Measurements from ENCODE around the gene DAPL1. TPM values are rescaled to one million over a fixed set of nuclear protein-coding genes. Genes with fewer than 3 reads are reported as not detected.

DAPL1 gene
- total RNA-seq, 1 experiment from 2014 or later = not detected

DNA sequence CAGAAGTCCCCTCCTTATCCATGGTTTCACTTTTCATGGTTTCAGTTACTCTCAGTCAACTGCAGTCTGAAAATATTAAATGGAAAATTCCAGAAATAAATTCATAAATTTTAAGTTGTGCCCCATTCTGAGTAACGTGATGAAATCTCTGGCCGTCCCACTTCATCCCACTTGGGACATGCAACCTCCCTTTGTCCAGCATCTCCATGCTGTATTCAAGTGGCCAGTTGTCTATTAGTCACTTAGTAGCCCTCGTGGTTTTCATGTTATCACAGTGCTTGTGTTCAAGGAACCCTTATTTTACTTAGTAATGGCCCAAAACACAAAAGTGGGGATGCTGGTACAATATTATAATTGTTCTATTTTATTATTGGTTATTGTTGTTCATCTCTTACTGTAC lies 18.0 kb upstream of the DAPL1 start:
- no peaks in the 10 kb centered on the region for H3K9me3 ChIP-seq (ENCODE audit: control insufficient read depth, insufficient read depth, low read depth, low read length)
- no peak for DNase-seq (ENCODE audit: low read depth, low spot score)
- no peak overlapping the region for H3K4me3 ChIP-seq (ENCODE audit: low read depth in 2 of 2, low read length in 2 of 2)
- intact Hi-C loops (cut with micrococcal nuclease; ENCODE audit: unreplicated experiment) (no loop called here), in situ Hi-C loops (cut with HindIII; ENCODE audit: low pct_unique_long_range_greater_than_20kb, low sequenced_read_pairs) (no loop called here)
- no peak overlapping the region for H3K27ac ChIP-seq (ENCODE audit: low read length)
- ChIA-PET POLR2A (no interaction called here), CTCF (no interaction called here)
- peaks cover 4% of the 10 kb centered on the region; the same call in 1 of the 2 replicates for H3K27me3 ChIP-seq (ENCODE audit: control insufficient read depth, insufficient read depth, low read length)
- TF ChIP-seq POLR2AphosphoS5 (IDR thresholded peaks at IDR 0.05; ENCODE audit: low read depth, low read length) (no peak), TCF7L2 (IDR thresholded peaks at IDR 0.05; ENCODE audit: low read depth, low read length) (no peak), SIN3A (IDR thresholded peaks at IDR 0.05; ENCODE audit: borderline replicate concordance, insufficient read depth, low read depth, low read length) (no peak)
- TF ChIP-seq, protein P1, sequence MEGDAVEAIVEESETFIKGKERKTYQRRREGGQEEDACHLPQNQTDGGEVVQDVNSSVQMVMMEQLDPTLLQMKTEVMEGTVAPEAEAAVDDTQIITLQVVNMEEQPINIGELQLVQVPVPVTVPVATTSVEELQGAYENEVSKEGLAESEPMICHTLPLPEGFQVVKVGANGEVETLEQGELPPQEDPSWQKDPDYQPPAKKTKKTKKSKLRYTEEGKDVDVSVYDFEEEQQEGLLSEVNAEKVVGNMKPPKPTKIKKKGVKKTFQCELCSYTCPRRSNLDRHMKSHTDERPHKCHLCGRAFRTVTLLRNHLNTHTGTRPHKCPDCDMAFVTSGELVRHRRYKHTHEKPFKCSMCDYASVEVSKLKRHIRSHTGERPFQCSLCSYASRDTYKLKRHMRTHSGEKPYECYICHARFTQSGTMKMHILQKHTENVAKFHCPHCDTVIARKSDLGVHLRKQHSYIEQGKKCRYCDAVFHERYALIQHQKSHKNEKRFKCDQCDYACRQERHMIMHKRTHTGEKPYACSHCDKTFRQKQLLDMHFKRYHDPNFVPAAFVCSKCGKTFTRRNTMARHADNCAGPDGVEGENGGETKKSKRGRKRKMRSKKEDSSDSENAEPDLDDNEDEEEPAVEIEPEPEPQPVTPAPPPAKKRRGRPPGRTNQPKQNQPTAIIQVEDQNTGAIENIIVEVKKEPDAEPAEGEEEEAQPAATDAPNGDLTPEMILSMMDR (IDR thresholded peaks at IDR 0.05) = no peak
- BruUV-seq (replicated peaks) = no TSS peak
- H3K36me3 ChIP-seq (ENCODE audit: control insufficient read depth, insufficient read depth, low read length) = no peaks in the 10 kb centered on the region
- no peak for ATAC-seq
- no peaks in the 10 kb centered on the region for H3K4me1 ChIP-seq (ENCODE audit: control insufficient read depth, insufficient read depth, low read length)

GRCh38 chr2:158778243-158778642 lies 16.9 kb upstream of the DAPL1 start:
- no peaks in the 10 kb centered on the region for H3K36me3 ChIP-seq (ENCODE audit: control insufficient read depth, insufficient read depth, low read length)
- in situ Hi-C loops (cut with HindIII; ENCODE audit: low pct_unique_long_range_greater_than_20kb, low sequenced_read_pairs) (no loop called here), intact Hi-C loops (cut with micrococcal nuclease; ENCODE audit: unreplicated experiment) (no loop called here)
- ATAC-seq = no peak
- ChIA-PET CTCF (interaction anchor here (0.7 kb wide), 1 partner anchor 17 kb away, joined by 3 read pairs; no protein-coding TSS in a partner anchor), POLR2A (no interaction called here)
- H3K4me1 ChIP-seq (ENCODE audit: control insufficient read depth, insufficient read depth, low read length) = no peaks in the 10 kb centered on the region
- H3K4me3 ChIP-seq (ENCODE audit: low read depth in 2 of 2, low read length in 2 of 2) = no peak overlapping the region
- TF ChIP-seq, protein P1 (IDR thresholded peaks at IDR 0.05) = no peak
- TF ChIP-seq POLR2AphosphoS5 (IDR thresholded peaks at IDR 0.05; ENCODE audit: low read depth, low read length) (no peak), SIN3A (IDR thresholded peaks at IDR 0.05; ENCODE audit: borderline replicate concordance, insufficient read depth, low read depth, low read length) (no peak), REST (IDR thresholded peaks at IDR 0.05; ENCODE audit: insufficient read depth in 1 of 2, low read depth in 2 of 2, low read length in 1 of 2) (no peak), TCF7L2 (IDR thresholded peaks at IDR 0.05; ENCODE audit: low read depth, low read length) (no peak)
- BruUV-seq (replicated peaks) = no TSS peak
- 0 out of 2 replicates have a peak, but pooled peaks cover 2% of the 10 kb centered on the region for H3K27me3 ChIP-seq (ENCODE audit: control insufficient read depth, insufficient read depth, low read length)
- H3K27ac ChIP-seq (ENCODE audit: low read length) = no peak overlapping the region
- DNase-seq (ENCODE audit: low read depth, low spot score) = no peak
- H3K9me3 ChIP-seq (ENCODE audit: control insufficient read depth, insufficient read depth, low read depth, low read length) = no peaks in the 10 kb centered on the region

Data from Panc1 (cell line).